ENCODE data around the gene CTNNAL1. TPM values are rescaled to one million over a fixed set of nuclear protein-coding genes. Genes with fewer than 3 reads are reported as not detected.

CTNNAL1 gene
- polyA plus RNA-seq, 4 donors: 35.3 to 72.9 (median 65.5) TPM

DNA sequence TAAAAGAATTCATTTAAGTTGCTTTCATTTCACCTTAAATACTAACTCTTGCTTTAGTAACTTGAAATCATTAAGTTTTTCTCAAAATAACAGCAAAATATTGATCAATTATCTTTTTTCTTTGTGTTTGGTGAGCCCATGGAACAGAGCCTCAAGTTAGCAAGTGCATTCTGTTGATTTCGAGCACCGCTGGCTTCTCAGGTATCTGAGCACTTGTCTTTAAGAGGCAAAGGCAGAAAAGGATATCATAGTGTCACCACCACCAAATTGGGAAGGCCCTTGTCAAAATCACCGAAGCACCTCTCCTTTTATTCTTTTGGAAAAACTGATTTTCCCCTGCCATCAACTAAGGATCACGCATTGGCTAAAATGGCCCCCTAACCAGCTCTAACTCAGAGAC is 17.1 kb upstream of the CTNNAL1 start:
- no peak for DNase-seq (ENCODE audit: low read depth in 4 of 4, low spot score in 3 of 4)

DNA sequence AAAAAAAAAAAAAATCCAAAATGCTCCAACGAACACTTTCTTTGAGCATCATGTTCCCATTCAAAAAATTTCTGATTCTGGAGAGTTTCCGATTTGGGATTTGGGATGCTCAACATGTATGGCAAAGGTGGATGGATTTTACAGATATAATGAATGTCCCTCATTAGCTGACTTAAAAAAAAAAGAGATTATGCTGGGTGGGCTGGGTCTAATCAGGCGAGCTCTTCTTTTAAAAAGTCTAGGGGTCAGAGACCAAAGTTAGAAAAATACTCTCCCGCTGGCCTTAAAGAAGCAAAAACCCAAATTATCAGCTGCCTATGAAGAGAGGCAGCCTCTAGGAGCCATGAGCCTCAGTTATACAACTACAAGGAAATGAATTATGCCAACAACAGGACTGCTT is 15.2 kb upstream of the CTNNAL1 start:
- DNase-seq (ENCODE audit: low read depth in 4 of 4, low spot score in 3 of 4): no peak

DNA sequence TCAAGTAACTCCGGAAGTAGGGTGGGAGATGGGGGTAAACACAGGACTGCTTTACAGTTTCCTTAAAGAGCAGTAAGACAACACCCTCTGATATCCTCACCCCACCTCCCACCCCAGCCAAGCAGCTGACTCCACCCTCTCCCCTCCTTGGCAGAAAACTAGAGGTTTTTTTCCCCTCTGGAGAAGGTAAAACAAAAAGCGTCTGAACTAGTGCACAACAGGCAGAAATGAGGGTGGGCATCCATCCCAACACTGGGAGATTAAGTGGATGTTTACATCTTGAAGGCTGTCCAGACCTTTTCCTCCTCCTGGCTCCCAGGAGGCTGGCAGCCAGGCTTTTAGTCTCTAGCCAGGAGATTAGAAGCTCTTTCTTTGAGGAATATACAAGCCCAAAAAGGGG is 13.9 kb upstream of the CTNNAL1 start:
- no peak for DNase-seq (ENCODE audit: low read depth in 4 of 4, low spot score in 3 of 4)

DNA sequence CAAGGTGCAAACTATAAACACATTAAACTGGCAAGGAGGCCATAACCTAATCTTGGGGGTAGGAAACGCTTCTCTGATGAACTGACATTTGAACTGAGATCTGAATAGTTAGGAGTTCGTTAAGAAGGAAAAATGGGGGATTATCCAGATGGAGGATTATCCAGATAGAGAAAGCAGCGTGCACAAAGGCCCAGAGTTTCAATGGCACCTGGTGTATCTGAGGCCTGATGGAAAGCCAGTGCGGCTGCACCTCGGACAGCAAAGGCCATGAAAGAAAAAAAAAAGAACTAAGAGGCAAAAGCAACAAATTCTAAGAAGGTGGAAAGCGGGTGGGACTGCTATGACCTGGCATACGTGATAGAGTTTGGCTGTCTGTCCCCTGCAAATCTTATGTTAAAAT is 13.0 kb upstream of the CTNNAL1 start:
- no peak for DNase-seq (ENCODE audit: low read depth in 4 of 4, low spot score in 3 of 4)

- DNase-seq (ENCODE audit: low read depth in 4 of 4, low spot score in 3 of 4): no peak
Measured at GRCh38 chr9:109022873-109023272, 9.6 kb upstream of the CTNNAL1 start.

GRCh38 chr9:109020581-109021511 is 7.5 kb upstream of the CTNNAL1 start:
- DNase-seq (ENCODE audit: low read depth in 4 of 4, low spot score in 3 of 4): no peak

DNA sequence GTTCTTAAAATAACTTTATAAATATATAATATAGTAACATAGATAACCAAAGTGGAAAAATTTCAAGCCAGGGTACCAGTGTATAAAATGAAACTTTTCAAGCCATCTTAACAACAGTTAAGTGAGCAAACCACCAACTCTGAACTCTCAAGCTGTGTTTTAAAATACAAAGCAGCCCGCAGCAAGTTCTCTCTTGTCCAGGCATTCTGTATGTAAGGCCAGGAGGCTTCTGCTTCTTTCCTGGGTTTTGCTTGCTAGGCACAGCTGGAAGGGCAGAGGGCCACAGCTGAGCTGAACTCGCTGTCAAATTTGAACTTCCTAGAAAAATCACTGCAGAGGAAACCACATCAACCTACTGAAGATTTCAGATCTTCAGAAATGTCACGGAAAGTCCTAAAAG is 6.8 kb upstream of the CTNNAL1 start:
- DNase-seq (ENCODE audit: low read depth in 4 of 4, low spot score in 3 of 4): no peak

- DNase-seq (ENCODE audit: low read depth in 4 of 4, low spot score in 3 of 4): no peak
Measured at GRCh38 chr9:109019420-109019819, 6.1 kb upstream of the CTNNAL1 start.

DNA sequence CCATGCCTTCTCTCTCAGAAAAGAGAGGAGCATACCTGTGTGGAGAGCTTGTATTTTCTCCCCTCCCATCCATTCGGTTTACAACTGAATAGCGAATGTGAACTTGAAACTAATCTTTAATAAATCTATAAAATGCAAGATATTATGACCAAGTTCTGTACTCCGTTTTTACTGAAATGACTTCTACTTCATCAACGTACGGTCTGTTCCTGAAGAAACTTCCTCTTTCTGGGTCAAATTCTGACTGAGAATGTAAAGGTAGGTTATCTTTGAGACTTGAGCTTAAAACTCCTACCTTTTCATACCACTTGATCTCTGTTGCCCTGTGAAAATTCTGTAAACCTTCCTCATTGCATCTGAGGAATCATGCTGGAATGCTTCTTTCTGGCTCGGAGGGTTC is 4.2 kb upstream of the CTNNAL1 start:
- no peak for DNase-seq (ENCODE audit: low read depth in 4 of 4, low spot score in 3 of 4)

DNA sequence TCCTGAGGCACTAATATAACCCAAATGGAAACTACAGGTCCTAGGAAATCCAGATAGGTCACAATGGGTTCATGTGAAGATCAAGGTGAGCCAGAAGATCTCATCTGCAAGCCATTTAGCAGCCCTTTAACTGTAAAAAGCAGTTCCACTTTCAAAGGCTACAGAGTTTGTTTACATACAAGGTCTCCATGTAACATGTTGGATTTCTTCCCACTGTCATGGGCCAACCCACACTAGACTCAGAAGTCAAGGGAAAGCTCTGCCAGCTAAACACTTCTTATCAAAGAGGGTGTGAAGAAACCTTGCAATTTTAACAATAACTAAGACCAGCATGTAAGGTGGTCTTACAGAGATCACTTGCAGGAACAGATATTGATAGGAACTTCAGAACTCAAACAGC is 3.8 kb upstream of the CTNNAL1 start:
- DNase-seq (ENCODE audit: low read depth in 4 of 4, low spot score in 3 of 4): no peak

- DNase-seq (ENCODE audit: low read depth in 4 of 4, low spot score in 3 of 4): peak in 1 of 4 donors; percentile 16
Measured at GRCh38 chr9:109016132-109016531, 2.8 kb upstream of the CTNNAL1 start.

DNA sequence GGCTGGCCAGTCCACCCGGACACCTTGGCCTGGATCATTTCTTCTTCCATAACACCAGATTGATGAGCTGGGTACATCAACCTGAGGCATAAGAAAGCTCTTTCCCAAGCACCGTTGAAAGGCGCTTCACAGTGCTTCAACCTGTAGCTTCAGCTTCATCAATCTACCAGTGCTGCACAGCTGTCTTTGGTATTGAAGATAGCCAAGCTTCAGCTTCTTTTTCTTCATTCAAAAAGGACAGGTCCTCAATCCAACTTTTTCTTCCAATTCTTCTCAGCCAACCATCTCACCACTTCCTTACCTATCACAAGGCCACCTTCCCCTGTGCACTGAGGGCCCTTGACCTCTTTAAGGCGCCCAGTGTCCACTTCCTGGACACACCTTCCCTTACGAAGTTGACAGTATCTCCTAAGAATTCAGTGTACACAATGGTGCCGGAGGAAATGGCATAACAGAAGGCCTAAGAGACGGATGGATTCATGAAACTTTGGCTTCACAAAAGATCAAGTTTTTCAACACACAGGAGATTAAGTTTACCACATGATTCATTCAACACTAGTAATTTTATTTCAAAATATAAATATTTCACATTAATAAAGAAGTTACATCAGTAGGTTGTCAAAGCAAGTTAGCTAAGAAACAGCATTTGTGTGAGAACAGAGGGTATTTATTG is 1.4 kb upstream of the CTNNAL1 start:
- no peak for DNase-seq (ENCODE audit: low read depth in 4 of 4, low spot score in 3 of 4)

DNA sequence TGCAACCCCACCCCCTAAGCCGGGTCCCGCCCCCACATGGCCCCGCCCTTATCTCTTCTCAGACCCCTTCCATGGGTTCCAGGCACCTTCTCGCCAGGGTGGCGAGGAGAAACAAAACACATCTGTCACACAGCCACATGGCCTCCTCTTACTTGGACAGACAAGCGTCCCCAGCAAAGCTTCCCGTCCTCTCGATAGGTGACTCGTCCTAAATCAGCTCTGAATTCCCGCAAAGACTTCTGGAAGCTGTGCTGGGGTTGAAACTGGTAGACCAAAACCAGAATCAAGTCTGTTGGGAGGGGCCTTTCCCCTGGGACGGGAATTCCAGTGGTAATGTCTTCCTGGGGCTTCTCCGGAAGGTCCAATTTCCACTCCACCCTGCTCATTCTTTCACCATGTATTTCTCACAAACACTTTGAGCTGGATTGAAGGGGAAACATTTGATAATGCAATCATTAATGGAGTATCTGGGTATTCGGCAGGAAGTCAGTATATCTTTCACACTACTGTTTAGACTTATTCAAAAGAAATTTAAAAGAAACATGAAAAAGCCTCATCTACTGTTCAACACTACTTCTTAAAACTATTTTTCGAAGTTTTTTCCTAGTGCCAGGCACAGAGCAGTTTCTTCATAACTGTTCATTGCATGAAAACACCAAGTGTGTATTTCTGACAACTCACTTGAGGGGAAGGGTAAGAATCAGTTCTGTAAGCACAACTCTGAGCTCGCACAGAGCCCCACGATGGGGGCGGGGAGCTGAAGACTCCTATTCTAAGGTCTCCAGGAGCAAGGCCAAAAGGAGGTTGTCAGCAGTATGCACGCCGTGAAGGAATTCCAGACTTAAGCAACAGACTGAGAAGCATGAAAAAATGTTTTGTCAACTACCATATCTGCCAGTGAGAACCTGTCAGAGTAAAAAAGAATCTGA is 644 bp upstream of the CTNNAL1 start:
- peak in 1 of 4 donors; percentile 69 for DNase-seq (ENCODE audit: low read depth in 4 of 4, low spot score in 3 of 4)

- DNase-seq (ENCODE audit: low read depth in 4 of 4, low spot score in 3 of 4): peak in 1 of 4 donors; percentile 44
Measured at GRCh38 chr9:109012009-109012875, 1.1 kb downstream of the CTNNAL1 start.

DNA sequence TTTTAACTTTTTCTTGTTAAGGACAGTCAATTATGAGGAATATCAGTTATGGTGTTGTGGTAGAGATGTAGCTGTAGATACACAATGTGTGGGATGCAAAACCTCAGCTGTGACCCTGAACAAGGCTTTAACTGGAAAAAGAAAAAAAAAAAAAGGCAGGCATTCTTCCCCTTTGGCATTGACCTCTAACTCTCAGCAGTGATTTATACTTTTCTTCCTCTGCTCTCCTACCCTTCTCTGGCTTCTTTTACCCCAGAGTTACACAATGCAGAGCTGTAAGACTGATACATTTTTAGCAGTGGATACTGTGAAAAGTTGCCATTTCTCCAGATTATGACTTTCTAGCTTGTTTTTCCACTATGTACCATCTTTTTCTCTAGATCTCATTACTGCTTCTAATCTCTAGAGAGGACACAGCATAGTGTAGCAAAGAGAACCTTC is 2.0 kb downstream of the CTNNAL1 start:
- no peak for DNase-seq (ENCODE audit: low read depth in 4 of 4, low spot score in 3 of 4)

DNA sequence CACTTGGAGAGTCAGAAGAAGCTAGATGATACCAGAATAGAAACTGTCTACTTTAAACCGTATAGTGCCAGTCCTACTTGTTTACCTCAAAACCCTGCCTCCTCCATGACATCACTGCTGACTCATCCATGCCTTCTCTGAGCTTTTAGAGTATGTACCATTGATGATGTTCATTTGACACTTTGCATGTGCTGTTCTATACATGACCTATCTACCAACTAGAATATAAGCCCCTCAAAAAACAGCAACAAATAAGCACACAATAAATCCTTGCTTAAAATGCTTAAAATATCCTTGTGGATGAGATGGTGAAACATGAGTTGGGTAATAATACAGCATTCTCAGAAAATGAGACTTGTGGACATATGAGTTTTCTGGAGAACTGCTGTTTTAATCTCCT is 2.6 kb downstream of the CTNNAL1 start:
- no peak for DNase-seq (ENCODE audit: low read depth in 4 of 4, low spot score in 3 of 4)

DNA sequence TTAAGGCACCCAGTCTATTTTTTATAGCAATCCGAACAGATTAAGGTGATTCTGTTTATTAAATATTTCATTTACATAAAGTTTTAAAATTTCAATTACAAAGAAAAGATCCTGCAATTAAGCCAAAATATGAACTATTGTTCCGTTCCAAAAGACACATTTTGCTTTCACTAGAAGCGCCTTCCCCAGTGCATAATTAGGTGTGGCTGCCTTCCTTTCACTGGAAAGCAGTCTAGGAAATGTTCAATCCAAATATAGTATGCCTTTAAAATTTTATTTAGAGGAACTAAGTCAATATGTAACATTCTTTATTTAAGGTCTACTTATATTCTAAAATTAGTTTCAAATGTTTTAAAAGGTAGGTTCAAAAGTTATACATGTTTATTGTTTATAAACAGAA is 7.6 kb downstream of the CTNNAL1 start:
- no peak for DNase-seq (ENCODE audit: low read depth in 4 of 4, low spot score in 3 of 4)

DNA sequence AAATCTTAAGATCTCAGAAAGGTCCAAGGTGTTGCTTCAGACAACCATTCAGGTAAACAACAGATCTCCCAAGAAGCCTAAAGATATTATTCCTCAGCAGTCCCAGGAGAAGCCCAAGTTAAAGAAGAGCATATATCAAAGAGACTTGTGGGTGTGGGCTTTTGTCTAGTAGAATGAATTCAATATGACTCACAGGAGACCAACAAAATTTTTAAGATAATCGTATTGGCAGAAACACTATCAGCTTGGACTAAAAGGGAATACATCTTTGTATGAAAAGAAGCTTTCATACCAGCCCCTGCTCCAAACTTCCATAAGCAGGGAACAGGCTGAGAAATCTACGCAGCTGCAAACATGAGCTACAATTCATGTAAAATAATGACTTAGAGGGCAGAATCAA is 10.2 kb downstream of the CTNNAL1 start:
- no peak for DNase-seq (ENCODE audit: low read depth in 4 of 4, low spot score in 3 of 4)

- DNase-seq (ENCODE audit: low read depth in 4 of 4, low spot score in 3 of 4): no peak
Measured at GRCh38 chr9:109002141-109002540, 11.2 kb downstream of the CTNNAL1 start.

GRCh38 chr9:109001275-109001676 is 12.0 kb downstream of the CTNNAL1 start:
- DNase-seq (ENCODE audit: low read depth in 4 of 4, low spot score in 3 of 4): no peak

Data from left renal pelvis (tissue), 4 donors.